GM19240 (cell line): ENCODE results near the gene GRIN2C.

Experiments used
- DNase-seq: peaks from one replicate; pipeline ENCODE4 v3.0.0; 2011; ENCODE audit warnings: low spot score; ENCODE audit not compliant: insufficient read length

Gene GRIN2C

DNA sequence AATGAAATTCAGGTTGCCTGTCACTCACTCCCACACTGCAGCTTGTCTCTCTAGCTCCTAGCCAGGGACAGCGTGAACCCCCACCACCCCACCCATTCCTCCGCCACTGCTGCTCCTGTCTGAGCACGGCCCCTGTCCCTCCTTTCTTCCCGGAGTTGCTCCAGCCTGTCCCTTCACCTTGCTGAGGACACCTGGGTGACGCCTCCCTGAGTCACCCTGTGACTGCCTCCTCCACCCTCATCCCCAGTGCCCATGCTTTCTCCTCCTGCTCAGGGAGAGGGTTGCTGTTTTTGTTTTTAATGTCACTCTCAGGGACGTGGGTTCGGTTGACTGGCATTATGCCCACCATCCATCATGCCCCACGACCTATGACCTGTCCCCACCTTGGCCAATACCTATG, 57.8 kb downstream of the GRIN2C start:
- no peak for DNase-seq

DNA sequence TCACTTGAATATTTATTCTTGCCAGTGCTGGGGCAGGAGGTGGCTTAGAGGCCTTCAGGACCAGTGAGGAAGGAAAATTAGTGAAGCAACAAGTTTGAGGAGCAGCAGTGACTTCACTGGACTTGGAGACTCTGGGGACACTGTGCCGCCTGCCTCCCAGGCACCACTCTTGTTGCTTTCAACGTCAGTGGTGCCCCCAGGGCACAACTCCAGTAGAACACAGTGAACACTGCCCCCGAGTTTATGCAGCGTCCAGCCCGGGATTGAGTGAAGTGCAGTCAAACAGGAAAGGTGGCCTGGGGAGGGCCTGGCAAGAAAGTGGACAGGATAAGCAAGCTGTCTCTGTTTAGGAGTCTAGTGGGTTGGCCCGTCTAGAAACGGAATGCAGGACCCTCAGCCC, 59.2 kb downstream of the GRIN2C start:
- DNase-seq, result no peak

DNA sequence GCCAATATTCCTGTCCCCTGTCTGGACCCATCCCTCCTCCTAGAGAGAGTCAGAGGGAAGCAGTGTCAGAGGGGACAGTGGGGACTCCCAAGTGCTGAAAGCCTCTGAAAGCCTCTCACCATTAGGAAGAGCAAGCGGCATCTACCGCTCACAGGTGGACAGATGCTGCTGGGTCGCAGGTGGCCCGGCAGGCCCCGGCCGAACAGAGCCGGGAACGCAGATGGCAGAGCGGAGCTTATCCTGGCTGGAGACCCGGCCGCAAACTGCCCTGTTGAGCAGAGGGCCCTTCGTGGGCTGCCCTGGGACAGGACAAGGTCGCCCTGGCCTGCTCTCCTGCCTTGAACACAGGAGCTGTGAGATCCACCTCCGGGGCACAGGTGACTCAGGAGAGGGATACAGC, 60.6 kb downstream of the GRIN2C start:
- no peak for DNase-seq

DNA sequence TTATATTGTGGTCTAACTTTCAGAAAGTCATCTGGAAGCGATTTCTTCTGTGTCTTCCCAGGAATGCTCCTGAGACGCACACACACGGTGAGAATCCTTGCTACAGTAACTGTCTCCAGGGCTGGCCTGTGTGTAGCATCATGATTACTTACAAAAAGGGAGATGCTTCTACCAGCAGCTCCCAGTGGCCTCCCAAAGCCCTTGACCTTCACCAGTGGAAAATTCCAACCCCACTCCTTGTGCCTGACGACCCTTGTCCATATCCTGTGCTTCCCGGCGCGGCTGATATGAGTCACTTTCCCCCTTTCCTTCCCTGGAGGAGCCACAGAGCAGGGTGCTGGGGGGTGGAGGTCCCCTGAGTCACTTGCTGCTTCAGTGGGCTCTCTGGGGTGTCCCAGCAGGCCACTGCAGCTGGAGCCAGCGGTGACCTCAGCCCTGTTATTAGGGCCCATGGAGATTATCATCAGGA, 61.4 kb downstream of the GRIN2C start:
- no peak for DNase-seq

DNA sequence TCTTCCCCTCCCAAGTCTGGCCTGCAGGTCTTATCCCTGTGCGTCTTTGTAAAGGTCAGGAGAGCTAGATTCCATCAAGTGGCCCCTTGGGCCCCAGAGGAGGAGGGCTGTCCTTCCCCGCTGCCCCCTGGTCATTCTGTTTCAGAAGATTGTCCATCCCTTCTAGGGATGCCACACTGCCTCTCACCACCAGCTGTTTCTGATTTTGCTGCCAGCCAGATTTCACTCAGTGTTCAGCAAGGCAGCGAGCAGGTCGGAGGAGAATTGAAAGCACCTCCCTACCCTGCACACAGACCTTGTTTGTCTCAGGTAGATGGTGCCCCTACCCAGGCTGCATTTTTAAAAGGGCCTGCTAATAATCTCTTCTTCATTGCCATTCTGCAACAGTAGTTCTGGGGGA, 61.9 kb downstream of the GRIN2C start:
- DNase-seq, result no peak

DNA sequence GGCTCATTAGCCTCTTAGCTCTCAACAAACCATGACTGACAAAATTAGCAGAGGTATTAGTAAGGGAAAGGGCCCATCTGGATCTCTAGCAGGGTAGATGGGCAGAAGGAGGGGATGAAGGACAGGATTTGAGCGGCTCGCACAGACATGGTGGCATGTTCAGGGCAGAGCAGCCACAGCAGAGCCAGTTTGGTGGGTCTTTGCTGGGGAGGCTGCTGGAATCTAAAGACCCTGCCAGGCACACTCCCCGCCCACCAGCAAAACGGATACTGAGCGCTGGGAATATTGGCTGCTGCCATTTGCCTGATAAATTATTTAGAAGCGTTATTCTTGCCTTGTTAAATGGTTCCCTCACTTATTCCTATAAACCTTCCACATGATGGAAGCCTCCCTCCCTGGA, 62.8 kb downstream of the GRIN2C start:
- no peak for DNase-seq

DNA sequence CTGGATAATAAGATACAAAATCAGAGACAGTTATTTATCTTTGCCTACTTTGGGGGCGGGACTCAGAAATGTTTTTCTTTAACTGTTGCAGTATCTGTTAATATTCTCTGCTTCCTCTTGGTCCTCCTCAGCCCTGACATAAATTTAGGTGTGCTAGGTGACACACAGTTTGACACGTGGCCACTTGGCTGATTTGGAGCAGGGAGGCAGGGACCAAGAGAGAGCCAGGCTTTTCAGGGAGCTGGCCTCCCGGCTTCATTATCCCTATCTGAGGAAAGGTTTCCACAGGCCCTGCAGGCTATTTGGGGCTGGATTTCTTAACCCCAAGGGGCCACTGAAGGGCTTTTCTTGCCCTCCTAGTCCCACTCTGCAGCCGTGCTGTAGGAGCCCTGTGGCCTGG, 63.5 kb downstream of the GRIN2C start:
- no peak for DNase-seq

DNA sequence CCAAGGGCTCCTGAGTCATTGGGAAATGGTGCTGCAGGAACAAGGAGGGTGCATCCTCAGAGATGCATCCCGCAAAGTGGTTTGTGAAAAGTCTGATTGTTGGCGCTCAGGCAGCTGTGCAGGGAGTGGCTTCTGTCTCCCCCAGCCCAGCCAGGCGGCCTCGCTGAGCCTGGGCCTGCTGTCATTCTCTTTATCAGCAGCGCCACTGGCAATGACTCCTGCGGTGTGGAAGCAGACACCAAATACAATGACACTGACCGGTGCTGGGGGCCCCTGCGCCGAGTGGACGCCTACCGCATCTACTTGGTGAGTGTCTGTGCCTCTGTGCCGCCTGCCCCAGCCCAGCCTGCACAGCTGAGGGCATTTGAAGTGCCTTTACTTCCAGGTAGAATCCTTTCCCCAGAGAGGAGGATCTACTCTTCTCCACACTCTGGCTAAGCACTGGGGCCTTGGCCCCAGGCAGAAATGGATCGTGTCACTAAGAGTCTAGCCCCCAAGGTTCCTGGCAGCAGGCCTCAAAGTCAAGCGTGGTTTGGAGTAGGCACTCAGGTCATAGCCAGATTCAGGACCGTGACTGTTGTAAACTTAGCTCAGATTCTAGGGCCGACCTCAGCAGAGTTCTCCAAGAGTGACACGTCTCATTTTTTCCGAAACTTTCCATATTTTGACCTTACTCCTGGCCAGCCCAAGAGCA, 64.2 kb downstream of the GRIN2C start:
- DNase-seq, result no peak

DNA sequence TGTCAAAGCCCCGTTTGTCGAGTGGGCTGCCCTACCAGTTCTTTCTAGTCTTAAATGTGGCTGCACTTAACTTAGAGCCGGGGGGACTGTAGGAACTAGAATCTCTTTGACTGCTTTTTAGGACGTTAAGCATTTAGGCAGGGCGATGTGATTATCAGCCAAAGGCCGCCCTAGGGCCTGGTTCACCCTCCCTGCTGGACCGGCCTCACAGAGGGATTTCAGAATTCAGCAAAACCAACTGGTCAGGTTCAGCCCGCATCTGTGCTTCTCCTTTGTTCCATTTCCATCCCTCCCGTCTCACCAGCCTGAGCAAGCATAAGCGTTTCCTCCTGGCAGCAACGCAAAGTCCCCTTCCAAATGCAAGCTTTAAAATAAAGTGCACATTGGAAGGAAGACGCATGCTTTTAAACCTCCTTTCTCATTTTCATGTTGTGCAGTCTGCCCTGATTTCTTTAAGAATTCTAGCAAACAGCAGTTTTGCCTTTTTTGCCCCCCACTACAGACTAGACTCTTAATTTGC, 67.0 kb downstream of the GRIN2C start:
- no peak for DNase-seq
